Right forelimb (tissue), 1 donor: ENCODE data around the gene HES1.
"Not testable (repeated sequence)": the region's sequence is repeated elsewhere in the genome, so short reads cannot be mapped to it uniquely, and the experiment has no call there.

Experiments used
- DNase-seq: peaks from one replicate; pipeline ENCODE4 v3.0.0-alpha.2; 2018

HES1 gene

DNA sequence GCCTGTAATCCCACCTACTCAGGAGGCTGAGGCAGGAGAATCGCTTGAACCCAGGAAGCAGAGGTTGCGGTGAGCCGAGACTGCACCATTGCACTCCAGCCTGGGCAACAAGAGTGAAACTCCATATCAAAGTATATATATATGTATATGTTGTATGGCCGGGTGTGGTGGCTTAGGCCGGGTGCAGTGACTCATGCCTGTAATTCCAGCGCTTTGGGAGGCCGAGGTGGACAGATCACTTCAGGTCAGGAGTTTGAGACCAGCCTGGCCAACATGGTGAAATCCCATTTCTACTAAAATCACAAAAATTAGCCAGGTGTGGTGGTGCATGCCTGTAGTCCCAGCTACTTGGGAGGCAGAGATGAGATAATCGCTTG lies 7.0 kb upstream of the HES1 start:
- DNase-seq, result not testable (repeated sequence)

- DNase-seq, result peak; percentile 68
These were observed 6.3 kb upstream of the HES1 start for GRCh38 chr3:194129581-194130133.

- no peak for DNase-seq
These were observed 5.8 kb upstream of the HES1 start for GRCh38 chr3:194130188-194130587.

DNA sequence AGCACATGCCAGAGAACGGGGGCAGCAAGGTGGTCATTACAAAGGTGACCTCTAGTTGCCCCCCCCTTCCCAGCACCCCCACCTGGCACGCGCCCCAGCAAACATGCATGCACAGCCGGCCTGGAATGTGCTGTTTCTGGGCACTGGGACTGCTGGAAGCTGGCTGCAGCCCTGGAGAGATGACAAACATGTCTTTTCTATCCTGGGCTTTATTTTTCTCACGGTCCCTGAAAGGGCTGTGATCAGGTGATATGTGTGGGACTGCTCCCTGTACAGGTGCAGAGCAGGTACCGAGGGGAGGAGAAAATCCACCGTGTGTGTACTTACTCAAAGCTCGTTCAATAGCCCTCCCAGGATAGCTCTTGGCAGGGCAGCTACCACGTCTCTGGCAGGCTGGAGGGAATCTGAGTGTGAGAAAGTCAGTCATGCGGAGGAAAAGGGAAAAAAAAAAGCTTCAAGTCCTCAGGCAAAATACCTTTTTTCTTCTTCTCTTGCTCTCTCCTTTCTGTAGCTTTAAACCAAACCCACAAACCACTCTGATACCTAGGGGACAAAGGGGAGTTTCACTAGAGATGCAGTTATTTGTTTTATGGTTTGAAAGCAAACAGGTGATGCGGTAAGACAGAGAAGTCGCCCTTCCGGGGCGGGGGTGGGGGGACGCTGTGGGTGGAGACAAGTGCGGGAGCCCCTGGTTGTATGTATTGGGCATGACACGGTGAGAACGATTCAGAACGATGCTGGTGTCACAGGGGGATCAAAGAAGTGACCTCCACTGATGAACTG lies 5.0 kb upstream of the HES1 start:
- DNase-seq, result no peak

GRCh38 chr3:194132465-194133286 lies 3.3 kb upstream of the HES1 start:
- DNase-seq, result no peak

DNA sequence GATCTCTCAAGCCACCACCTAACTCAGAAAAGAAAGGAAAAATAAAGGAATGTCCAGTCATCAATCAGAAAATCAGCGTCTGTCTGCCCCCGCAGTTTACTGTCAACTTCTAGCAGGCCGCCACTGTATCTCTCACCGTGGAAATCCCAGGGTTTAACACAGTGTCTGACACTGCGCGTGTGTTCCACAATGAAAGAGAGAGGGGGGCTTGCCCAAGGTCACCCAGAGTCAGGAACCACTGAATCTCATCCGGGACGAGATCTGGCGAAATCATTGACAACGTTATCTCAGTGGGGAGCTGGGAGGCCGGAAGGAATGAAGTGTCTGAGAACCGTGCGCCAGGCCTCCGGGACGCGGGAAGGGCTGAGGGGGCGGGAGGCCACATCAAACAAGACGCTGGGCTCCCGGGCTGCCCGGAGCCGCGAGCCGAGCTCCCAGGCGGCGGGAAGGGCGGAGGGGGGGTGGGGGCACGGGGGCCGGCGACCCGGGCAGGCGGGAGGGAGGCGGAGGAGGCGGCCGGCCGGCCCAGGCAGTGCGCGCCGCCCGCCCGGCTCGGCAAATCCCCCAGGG lies 2.2 kb upstream of the HES1 start:
- DNase-seq, result peak; percentile 76

DNA sequence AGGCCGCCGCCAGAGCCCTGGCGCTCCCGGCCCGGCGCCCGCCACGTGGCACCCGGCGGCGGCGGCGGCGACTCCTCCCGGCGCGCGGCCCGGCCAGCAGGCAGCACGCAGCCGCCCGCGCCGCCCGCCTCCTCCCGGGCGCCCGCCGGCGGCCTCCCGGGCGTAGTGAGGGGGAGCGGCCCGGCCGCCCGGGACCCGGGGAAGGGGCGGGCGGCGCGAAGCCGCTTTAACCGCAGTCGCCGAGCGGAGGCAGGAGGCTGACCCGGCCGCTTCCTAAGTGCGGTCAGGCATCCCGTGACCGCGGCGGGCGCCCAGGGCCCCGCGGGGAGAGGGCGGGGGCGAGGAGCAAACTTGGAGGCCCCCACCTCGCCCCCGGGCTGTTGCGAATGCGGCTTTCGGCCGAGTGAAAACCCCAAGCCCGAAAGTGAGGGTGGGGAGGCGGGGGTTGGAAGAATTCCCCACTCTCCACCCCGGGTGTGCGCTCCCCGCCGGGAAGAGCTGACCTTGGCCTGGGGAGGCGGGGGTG lies 1.7 kb upstream of the HES1 start:
- peak; percentile 66 for DNase-seq

GRCh38 chr3:194134757-194135515 lies 1.0 kb upstream of the HES1 start:
- DNase-seq, result peak; percentile 98

GRCh38 chr3:194135516-194135805 lies 487 bp upstream of the HES1 start:
- no peak for DNase-seq

DNA sequence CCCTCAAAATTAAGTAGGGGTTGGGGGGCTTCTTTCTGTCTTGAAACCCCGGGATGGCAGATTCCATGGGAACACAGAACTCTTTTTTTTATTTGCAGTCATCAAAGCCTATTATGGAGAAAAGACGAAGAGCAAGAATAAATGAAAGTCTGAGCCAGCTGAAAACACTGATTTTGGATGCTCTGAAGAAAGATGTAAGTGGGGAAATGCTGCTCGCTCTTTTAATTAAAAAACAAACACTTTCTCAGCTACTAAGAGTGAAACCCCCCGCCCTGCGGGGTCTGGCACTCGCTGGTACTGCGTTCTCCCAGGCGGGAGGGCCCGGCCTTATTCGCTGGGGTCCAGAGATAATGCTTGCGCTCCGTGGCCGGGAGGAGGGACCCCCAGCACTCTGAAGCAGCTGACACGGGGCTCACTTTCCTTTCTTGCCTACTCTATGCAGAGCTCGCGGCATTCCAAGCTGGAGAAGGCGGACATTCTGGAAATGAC lies 615 bp downstream of the HES1 start:
- no peak for DNase-seq

- peak; percentile 83 for DNase-seq
These were observed 1.1 kb downstream of the HES1 start for GRCh38 chr3:194137008-194137505.

GRCh38 chr3:194137506-194138474 lies 1.8 kb downstream of the HES1 start:
- DNase-seq, result peak; percentile 77

- DNase-seq, result no peak
These were observed 2.8 kb downstream of the HES1 start for GRCh38 chr3:194138732-194139070.

- peak; percentile 78 for DNase-seq
These were observed 3.3 kb downstream of the HES1 start for GRCh38 chr3:194139071-194139813.

DNA sequence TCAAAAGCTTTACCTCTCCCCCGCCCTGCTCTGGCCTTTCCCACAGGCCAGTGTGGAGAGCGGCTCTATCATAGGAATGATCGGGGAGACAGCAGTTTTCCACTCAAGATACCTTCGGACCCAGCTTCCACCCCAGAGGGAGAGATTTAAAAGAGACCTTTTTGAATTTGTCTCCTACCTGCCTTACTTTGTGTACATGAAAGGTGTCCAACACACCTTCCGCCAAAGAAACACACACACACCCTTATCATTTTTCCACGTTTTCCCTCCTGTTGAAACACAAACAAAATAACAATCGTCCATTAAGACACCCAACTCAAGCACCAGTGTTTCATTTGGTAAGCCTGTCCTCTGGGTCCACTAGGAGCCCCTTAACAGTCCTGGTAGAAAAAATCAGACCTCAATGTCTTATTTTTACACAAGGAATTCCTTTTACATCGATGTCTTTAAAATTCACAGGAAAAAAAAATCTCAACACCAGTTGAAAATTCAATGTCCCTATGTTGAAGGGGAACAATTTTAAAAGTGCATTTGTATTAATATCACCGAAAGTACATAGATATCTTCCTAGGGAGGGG lies 4.0 kb downstream of the HES1 start:
- DNase-seq, result no peak

GRCh38 chr3:194140520-194141414 lies 4.8 kb downstream of the HES1 start:
- DNase-seq, result peak; percentile 88

- peak; percentile 94 for DNase-seq
These were observed 5.6 kb downstream of the HES1 start for GRCh38 chr3:194141415-194142155.
